Endodermal cell (in vitro differentiated cells): ENCODE measurements around the gene LRRC36. TPM values are rescaled to one million over a fixed set of nuclear protein-coding genes. Genes with fewer than 3 reads are reported as not detected.

Experiments used
- DNase-seq: peaks from one replicate; pipeline ENCODE4 v3.0.0-alpha.2; 2017
- H3K27ac ChIP-seq: 2 replicates; pipeline ENCODE4 v1.5.1; 2013; ENCODE audit warnings: mild to moderate bottlenecking, low read depth, low read length, moderate library complexity
- H3K27me3 ChIP-seq: 2 replicates; pipeline ENCODE4 v1.6.1; 2013; ENCODE audit warnings: mild to moderate bottlenecking, low read length, moderate library complexity; ENCODE audit not compliant: insufficient read depth, control insufficient read depth, poor library complexity, severe bottlenecking
- H3K36me3 ChIP-seq: 2 replicates; pipeline ENCODE4 v1.7.0; 2013; ENCODE audit warnings: mild to moderate bottlenecking, low read length, moderate library complexity; ENCODE audit not compliant: control insufficient read depth, insufficient read depth
- H3K4me1 ChIP-seq: one replicate; pipeline ENCODE4 v1.7.0; 2013; ENCODE audit warnings: low read length; ENCODE audit not compliant: control insufficient read depth, insufficient read depth
- H3K4me3 ChIP-seq: 2 replicates; pipeline ENCODE4 v1.5.1; 2013; ENCODE audit warnings: mild to moderate bottlenecking, low read length, moderate library complexity
- H3K9ac ChIP-seq: 2 replicates; pipeline ENCODE4 v1.6.1; 2013; ENCODE audit warnings: mild to moderate bottlenecking, low read length, moderate library complexity; ENCODE audit not compliant: poor library complexity, severe bottlenecking; ENCODE audit errors: extremely low read depth
- H3K9me3 ChIP-seq: 2 replicates; pipeline ENCODE4 v1.6.1; 2013; ENCODE audit warnings: mild to moderate bottlenecking, low read length, moderate library complexity; ENCODE audit not compliant: control insufficient read depth
- H3K27ac Mint-ChIP-seq: 2 replicates; pipeline ENCODE4 v1.8.0; 2020; ENCODE audit warnings: mixed read lengths
- H3K27me3 Mint-ChIP-seq: 2 replicates; pipeline ENCODE4 v1.8.0; 2021; ENCODE audit warnings: mild to moderate bottlenecking, mixed read lengths; ENCODE audit not compliant: insufficient read depth
- H3K36me3 Mint-ChIP-seq: 2 replicates; pipeline ENCODE4 v1.8.0; 2020; ENCODE audit warnings: low read depth, mixed read lengths
- H3K4me1 Mint-ChIP-seq: 2 replicates; pipeline ENCODE4 v1.8.0; 2020; ENCODE audit warnings: mixed read lengths
- H3K4me3 Mint-ChIP-seq: 2 replicates; pipeline ENCODE4 v1.8.0; 2020; ENCODE audit warnings: mild to moderate bottlenecking, moderate library complexity, mixed read lengths
- H3K9me3 Mint-ChIP-seq: 2 replicates; pipeline ENCODE4 v1.8.0; 2020; ENCODE audit warnings: mild to moderate bottlenecking, mixed read lengths
- CTCF ChIP-seq: fragments of 200-600 bp; sonication (generic); conservative IDR thresholded peaks from 2 replicates; pipeline ENCODE4 v1.5.0; 2021; ENCODE audit warnings: antibody characterized with exemption, mild to moderate bottlenecking
- WGBS, 2 experiments: methylation state at CpG; one replicate each; pipeline versions ENCODE4 v1.1.5 to v1.1.7; 2013; ENCODE audit warnings: missing lambda C conversion rate in 2 of 2, mixed read lengths in 1 of 2; ENCODE audit not compliant: insufficient coverage in 1 of 2, insufficient read length in 1 of 2; 5-methylcytosine and 5-hydroxymethylcytosine counted together
- total RNA-seq, 2 donors: library from RNA; stranded (reverse); fragmentation: NEBNext Ultra II Directional in 1 of 2; extraction: Animal tissue kit (Norgen Biotek cat#: 25700) in 1 of 2; gene quantifications; 2 replicates in 1 of 2; 3 replicates in 1 of 2; pipeline ENCODE4 v1.2.1, GENCODE V29; 2021

LRRC36 gene
- total RNA-seq, 2 donors from 2014 or later = 0.73 TPM; not detected in 1

DNA sequence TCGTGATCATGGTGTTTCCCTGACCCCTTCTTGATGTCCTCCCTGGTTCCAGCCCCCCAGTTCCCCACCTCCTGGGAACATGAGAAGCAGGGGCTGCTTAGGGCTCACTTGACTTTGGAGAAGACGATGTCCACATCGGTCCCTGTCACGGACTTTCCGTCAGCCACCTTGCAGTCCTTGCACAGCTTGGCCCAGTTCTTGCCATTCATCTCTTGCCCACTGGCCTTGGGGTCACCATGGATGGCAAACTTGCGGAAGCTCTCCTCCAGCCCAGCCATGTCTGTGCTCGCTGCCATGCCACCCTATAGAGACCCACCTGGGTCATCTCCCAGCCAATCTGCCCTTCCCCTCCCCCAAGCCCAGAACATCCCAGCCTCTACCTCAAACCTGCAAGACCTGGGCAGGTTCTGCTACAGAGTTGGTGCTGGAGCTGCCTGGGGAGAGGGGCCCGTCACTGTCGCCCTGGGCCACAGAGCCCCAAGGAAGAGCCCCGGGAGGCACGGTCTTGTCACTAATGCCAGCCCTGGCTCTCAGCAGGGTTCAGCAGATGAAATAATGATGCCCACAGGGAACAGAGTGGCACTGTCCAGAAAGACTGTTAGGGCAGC is 64.3 kb downstream of the LRRC36 start:
- Mint-ChIP-seq H3K36me3 (no peaks in the 10 kb centered on the region), H3K9me3 (no peaks in the 10 kb centered on the region), H3K4me3 (no peak overlapping the region), H3K4me1 (peaks cover 3% of the 10 kb centered on the region), H3K27me3 (peaks cover 68% of the 10 kb centered on the region), H3K27ac (no peak overlapping the region)
- TF ChIP-seq CTCF = no peak
- H3K4me1 ChIP-seq = peaks cover 5% of the 10 kb centered on the region
- no peaks in the 10 kb centered on the region for H3K36me3 ChIP-seq
- H3K9me3 ChIP-seq = no peaks in the 10 kb centered on the region
- DNase-seq = no peak
- H3K27me3 ChIP-seq = peaks cover 42% of the 10 kb centered on the region
- no peak overlapping the region for H3K9ac ChIP-seq
- H3K4me3 ChIP-seq = no peak overlapping the region
- 96 to 98% methylated on average over 10 to 11 of the region's 11 CpGs for WGBS, 2 experiments
- H3K27ac ChIP-seq = no peak overlapping the region

DNA sequence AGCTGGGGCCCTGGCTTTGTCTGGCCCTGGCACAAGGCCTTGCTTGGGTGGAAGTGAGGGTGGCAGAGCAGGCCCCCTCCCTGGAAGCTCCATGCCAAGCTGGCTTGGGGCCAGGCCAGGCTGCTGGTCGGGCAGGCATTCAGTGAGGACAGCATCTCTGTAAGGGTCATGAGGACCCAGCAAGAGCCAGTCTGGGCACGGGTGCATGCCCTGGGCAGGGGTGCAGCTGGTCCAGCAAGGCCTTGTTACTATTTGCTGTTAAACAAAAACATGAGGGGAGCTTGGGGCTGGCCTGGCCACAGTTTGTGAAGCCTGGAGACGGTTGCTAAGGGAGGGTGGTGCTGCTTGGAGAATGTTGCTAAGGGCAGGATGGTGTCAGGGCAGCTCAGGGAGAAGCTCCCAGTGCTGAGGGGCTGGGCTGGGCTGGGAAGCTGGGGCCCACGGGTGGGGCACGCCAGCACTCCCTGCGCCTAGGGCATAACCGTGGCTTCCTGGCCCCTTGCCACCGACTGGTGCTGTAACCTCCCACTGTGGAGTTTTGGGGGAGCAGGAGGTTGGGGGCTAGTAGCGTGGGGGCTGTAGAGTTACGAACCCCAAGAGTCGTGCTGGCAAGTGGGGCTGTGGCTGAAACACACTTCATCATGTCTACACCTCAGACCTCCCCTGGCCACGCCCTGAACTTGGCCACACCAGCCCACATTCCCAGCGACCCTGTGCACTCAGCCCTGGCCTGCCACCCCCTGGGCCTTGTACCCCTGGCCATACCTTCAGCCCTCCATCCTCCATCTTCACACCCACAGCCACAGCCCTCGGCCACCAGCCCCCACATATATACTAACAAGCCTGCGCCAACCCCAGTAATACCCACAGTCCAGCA is 65.0 kb downstream of the LRRC36 start:
- Histone ChIP-seq H3K36me3 (no peaks in the 10 kb centered on the region), H3K9me3 (no peaks in the 10 kb centered on the region), H3K4me1 (peaks cover 8% of the 10 kb centered on the region), H3K27ac (no peak overlapping the region), H3K27me3 (peaks cover 44% of the 10 kb centered on the region), H3K4me3 (no peak overlapping the region), H3K9ac (no peak overlapping the region)
- no peaks in the 10 kb centered on the region for H3K36me3 Mint-ChIP-seq
- no peak overlapping the region for H3K27ac Mint-ChIP-seq
- H3K9me3 Mint-ChIP-seq = no peaks in the 10 kb centered on the region
- TF ChIP-seq CTCF = no peak
- H3K27me3 Mint-ChIP-seq = peaks cover 68% of the 10 kb centered on the region
- no peak for DNase-seq
- H3K4me3 Mint-ChIP-seq = no peak overlapping the region
- 85 to 91% methylated on average over 11 to 15 of the region's 15 CpGs for WGBS, 2 experiments
- H3K4me1 Mint-ChIP-seq = peaks cover 3% of the 10 kb centered on the region

GRCh38 chr16:67392301-67393059 is 65.9 kb downstream of the LRRC36 start:
- no peak overlapping the region for H3K27ac ChIP-seq
- H3K9me3 ChIP-seq = no peaks in the 10 kb centered on the region
- H3K36me3 Mint-ChIP-seq = no peaks in the 10 kb centered on the region
- H3K4me3 ChIP-seq = peak overlapping the region; percentile 56
- no peak overlapping the region for H3K9ac ChIP-seq
- H3K27me3 ChIP-seq = peaks cover 44% of the 10 kb centered on the region
- peaks cover 11% of the 10 kb centered on the region for H3K4me1 ChIP-seq
- no peak overlapping the region for H3K4me3 Mint-ChIP-seq
- H3K4me1 Mint-ChIP-seq = peaks cover 3% of the 10 kb centered on the region
- peaks cover 72% of the 10 kb centered on the region for H3K27me3 Mint-ChIP-seq
- DNase-seq = no peak
- H3K9me3 Mint-ChIP-seq = no peaks in the 10 kb centered on the region
- WGBS, 2 experiments = 83 to 89% methylated on average over 14 to 18 of the region's 18 CpGs
- no peaks in the 10 kb centered on the region for H3K36me3 ChIP-seq
- no peak for TF ChIP-seq CTCF
- H3K27ac Mint-ChIP-seq = no peak overlapping the region
